ENCODE results near the gene RGS11.

RGS11 gene

GRCh38 chr16:296806-297510 lies 21.2 kb upstream of the RGS11 start:
- DNase-seq (ENCODE audit: low read depth, low spot score) = no peak

GRCh38 chr16:296276-296675 lies 20.5 kb upstream of the RGS11 start:
- DNase-seq (ENCODE audit: low read depth, low spot score) = no peak

- no peak for DNase-seq (ENCODE audit: low read depth, low spot score)
Measured at GRCh38 chr16:293043-293775, 17.5 kb upstream of the RGS11 start.

- DNase-seq (ENCODE audit: low read depth, low spot score) = no peak
Measured at GRCh38 chr16:291539-291938, 15.8 kb upstream of the RGS11 start.

GRCh38 chr16:290681-291405 lies 15.1 kb upstream of the RGS11 start:
- DNase-seq (ENCODE audit: low read depth, low spot score) = no peak

- no peak for DNase-seq (ENCODE audit: low read depth, low spot score)
Measured at GRCh38 chr16:290015-290680, 14.4 kb upstream of the RGS11 start.

GRCh38 chr16:289395-289997 lies 13.8 kb upstream of the RGS11 start:
- DNase-seq (ENCODE audit: low read depth, low spot score) = no peak

- no peak for DNase-seq (ENCODE audit: low read depth, low spot score)
Measured at GRCh38 chr16:287981-288920, 12.5 kb upstream of the RGS11 start.

GRCh38 chr16:287298-287811 lies 11.6 kb upstream of the RGS11 start:
- DNase-seq (ENCODE audit: low read depth, low spot score) = no peak

GRCh38 chr16:286491-287297 lies 10.9 kb upstream of the RGS11 start:
- no peak for DNase-seq (ENCODE audit: low read depth, low spot score)

GRCh38 chr16:285146-286055 lies 9.7 kb upstream of the RGS11 start:
- no peak for DNase-seq (ENCODE audit: low read depth, low spot score)

- no peak for DNase-seq (ENCODE audit: low read depth, low spot score)
Measured at GRCh38 chr16:284204-285120, 8.7 kb upstream of the RGS11 start.

- DNase-seq (ENCODE audit: low read depth, low spot score) = no peak
Measured at GRCh38 chr16:283033-283805, 7.5 kb upstream of the RGS11 start, which contains the start of gene PDIA2. TSS of gene PDIA2 (plus strand) at chr16:283164. CDS start at chr16:283170, 6 bp downstream.

GRCh38 chr16:282491-282890 lies 6.7 kb upstream of the RGS11 start:
- no peak for DNase-seq (ENCODE audit: low read depth, low spot score)

GRCh38 chr16:281660-282255 lies 6.0 kb upstream of the RGS11 start:
- DNase-seq (ENCODE audit: low read depth, low spot score) = no peak
